Psoas muscle (tissue), 8 donors: ENCODE measurements around the gene DLD. TPM values are rescaled to one million over a fixed set of nuclear protein-coding genes. Genes with fewer than 3 reads are reported as not detected.
A peak's percentile ranks its signal among the peaks of the same experiment; 100 is the strongest.

Experiments
- ATAC-seq, 4 donors: fragments of 200-7000 bp; cut with Tn5 transposase; one replicate each; pipeline ENCODE4 v1.9.1; 2020; ENCODE audit warnings: moderate library complexity in 3 of 4, mild to moderate bottlenecking in 2 of 4
- DNase-seq, 2 donors: peaks; one replicate each; pipeline ENCODE4 v3.0.0-alpha.2; 2020
- H3K27ac ChIP-seq: fragments of 200-600 bp; one replicate; pipeline ENCODE4 v1.8.0; 2022
- H3K27me3 ChIP-seq, 3 donors: fragments of 200-600 bp in 1 of 3; one replicate each; pipeline versions ENCODE4 v1.6.1 to v1.8.0; 2013 to 2022; ENCODE audit warnings: low read length in 2 of 3, mild to moderate bottlenecking in 2 of 3, moderate library complexity in 1 of 3; ENCODE audit not compliant: insufficient read depth in 3 of 3
- H3K36me3 ChIP-seq, 2 donors: fragments of 200-600 bp in 1 of 2; one replicate each; pipeline versions ENCODE4 v1.6.1 to v1.8.0; 2013 to 2022; ENCODE audit warnings: low read depth in 1 of 2, mild to moderate bottlenecking in 1 of 2, moderate library complexity in 1 of 2; ENCODE audit not compliant: insufficient read depth in 1 of 2
- H3K4me1 ChIP-seq: fragments of 200-600 bp; one replicate; pipeline ENCODE4 v1.8.0; 2022
- H3K4me3 ChIP-seq: fragments of 200-600 bp; one replicate; pipeline ENCODE4 v1.8.0; 2022; ENCODE audit warnings: mild to moderate bottlenecking
- H3K9me3 ChIP-seq: fragments of 200-600 bp; one replicate; pipeline ENCODE4 v1.8.0; 2022
- WGBS, 3 donors: extraction: QIAGEN DNeasy Blood & Tissue Kit; methylation state at CpG; one replicate each; pipeline versions ENCODE4 v1.1.6 to v1.1.7; 2013; 5-methylcytosine and 5-hydroxymethylcytosine counted together
- intact Hi-C, 2 donors: fragments of 100-400 bp; cut with DNase I; formaldehyde crosslinking; loops; one replicate each; pipeline versions ENCODE4 v1.11.0 to v1.14.2; 2022
- polyA plus RNA-seq, 3 donors: library from polyadenylated mRNA; stranded (reverse); fragments of 200-250 nt; gene quantifications; one replicate each; pipeline ENCODE4 v1.2.3, GENCODE V29; 2013
- total RNA-seq, 4 donors: library from RNA; stranded (reverse); fragmentation: NEBNext Ultra II Directional in 2 of 4; extraction: Animal tissue kit (Norgen Biotek cat#: 25700) in 2 of 4; gene quantifications; one replicate each; pipeline versions ENCODE4 v1.2.1 to v1.2.4, GENCODE V29; 2021 to 2023
- TF ChIP-seq, protein P1 (sequence below): fragments of 200-600 bp; IDR thresholded peaks from one replicate; pipeline ENCODE4 v1.8.0; 2022; ENCODE audit warnings: antibody characterized with exemption
- donor health status: healthy with polysubstance abuse.
- donor health status: DM: no; HTN: no; CAD: no; lungs with moderate emphysema.
- donor health status: Bipolar disorder and iron deficiency.
- donor health status: healthy.
- donor health status: DM: yes; HTN: yes; CAD: no.
- donor health status: DM: no; HTN: no; CAD: no.
- donor health status: DM: no; HTN: no; CAD: no.
- donor health status: DM: yes; HTN: yes; CAD: no.

DLD gene
- total and polyA plus RNA-seq, 7 donors, result 136 to 284 (median 170) TPM

DNA sequence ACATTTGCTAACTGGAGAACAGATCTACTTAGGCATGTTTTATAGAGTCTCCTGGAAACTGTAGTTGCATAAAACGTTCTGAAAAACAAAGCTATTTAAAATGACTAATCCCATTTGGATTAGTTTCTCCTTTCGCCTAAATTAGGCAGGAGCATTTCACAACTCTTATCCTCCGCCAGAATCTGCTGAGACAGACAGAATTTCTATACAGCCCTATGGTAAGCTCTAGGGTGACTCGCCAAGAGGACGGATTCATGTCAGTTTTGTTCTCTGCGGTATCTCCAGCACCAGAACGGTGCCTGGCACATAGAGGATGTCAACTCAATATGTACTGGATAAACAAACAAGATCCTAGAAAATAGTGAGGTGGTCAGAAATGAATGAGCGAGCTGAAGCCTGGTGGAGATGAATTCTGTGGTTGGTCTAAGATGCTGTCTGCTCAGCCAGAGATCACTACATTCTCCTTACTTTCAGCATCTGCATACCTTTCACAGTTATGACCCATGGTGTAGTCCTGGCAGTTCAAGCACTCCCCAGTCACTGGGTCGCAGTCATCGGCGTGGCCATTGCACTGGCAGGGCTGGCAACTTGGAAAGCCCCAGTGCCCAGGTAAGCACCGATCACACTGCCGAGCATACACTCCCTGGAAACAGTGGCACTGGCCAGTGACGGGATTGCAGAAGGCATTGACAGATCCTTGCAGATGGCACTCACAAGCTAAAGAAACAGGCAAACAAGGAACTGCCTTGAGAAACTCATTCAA lies 68.0 kb downstream of the DLD start:
- DNase-seq (no peak), ATAC-seq (peak in 3 of 4 donors; percentile 47 to 66 (median 55))
- intact Hi-C loops, result no loop called here
- peaks cover 0 to 26% of the 10 kb centered on the region in 2 donors for H3K36me3 ChIP-seq
- H3K4me1 ChIP-seq, result no peaks in the 10 kb centered on the region
- H3K9me3 ChIP-seq, result no peaks in the 10 kb centered on the region
- H3K4me3 ChIP-seq, result no peak overlapping the region
- 59 to 68% (median 66%) methylated on average over 14 of the region's 14 CpGs for WGBS, 3 donors
- TF ChIP-seq, protein P1, sequence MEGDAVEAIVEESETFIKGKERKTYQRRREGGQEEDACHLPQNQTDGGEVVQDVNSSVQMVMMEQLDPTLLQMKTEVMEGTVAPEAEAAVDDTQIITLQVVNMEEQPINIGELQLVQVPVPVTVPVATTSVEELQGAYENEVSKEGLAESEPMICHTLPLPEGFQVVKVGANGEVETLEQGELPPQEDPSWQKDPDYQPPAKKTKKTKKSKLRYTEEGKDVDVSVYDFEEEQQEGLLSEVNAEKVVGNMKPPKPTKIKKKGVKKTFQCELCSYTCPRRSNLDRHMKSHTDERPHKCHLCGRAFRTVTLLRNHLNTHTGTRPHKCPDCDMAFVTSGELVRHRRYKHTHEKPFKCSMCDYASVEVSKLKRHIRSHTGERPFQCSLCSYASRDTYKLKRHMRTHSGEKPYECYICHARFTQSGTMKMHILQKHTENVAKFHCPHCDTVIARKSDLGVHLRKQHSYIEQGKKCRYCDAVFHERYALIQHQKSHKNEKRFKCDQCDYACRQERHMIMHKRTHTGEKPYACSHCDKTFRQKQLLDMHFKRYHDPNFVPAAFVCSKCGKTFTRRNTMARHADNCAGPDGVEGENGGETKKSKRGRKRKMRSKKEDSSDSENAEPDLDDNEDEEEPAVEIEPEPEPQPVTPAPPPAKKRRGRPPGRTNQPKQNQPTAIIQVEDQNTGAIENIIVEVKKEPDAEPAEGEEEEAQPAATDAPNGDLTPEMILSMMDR, result no peak
- H3K27me3 ChIP-seq, result peaks cover 0 to 3% (median 0%) of the 10 kb centered on the region in 3 donors
- H3K27ac ChIP-seq, result no peak overlapping the region

- ATAC-seq, result no peak
- H3K9me3 ChIP-seq, result no peaks in the 10 kb centered on the region
- intact Hi-C loops, result no loop called here
- TF ChIP-seq, protein P1, result no peak
- peaks cover 0 to 29% of the 10 kb centered on the region in 2 donors for H3K36me3 ChIP-seq
- H3K4me3 ChIP-seq, result no peak overlapping the region
- no peaks in the 10 kb centered on the region for H3K4me1 ChIP-seq
- no peak overlapping the region for H3K27ac ChIP-seq
- no peak for DNase-seq
- peaks cover 0 to 3% (median 0%) of the 10 kb centered on the region in 3 donors for H3K27me3 ChIP-seq
- 35 to 47% (median 41%) methylated on average over 10 of the region's 10 CpGs for WGBS, 3 donors
These were observed 68.5 kb downstream of the DLD start for GRCh38 chr7:107959527-107959898.

DNA sequence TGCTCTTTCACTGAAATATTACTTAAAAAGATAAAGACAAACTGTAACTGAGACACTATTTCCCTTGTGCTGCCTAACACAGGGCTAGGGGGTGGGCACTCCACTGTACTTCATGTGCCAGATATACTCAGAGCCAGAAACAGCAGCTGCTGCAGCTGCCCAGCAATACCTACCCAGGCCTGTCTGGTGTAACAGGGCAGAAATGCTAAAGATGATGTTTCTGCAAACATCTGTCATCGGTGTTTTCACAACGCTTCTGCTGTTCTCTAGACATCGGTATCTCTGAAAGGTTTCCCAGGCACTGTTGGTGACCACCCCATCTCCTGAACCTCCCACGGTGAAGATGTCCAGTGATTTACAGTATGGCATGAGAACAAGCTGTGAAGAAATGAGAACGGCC lies 69.3 kb downstream of the DLD start:
- peaks cover 0 to 3% (median 0%) of the 10 kb centered on the region in 3 donors for H3K27me3 ChIP-seq
- H3K4me1 ChIP-seq, result no peaks in the 10 kb centered on the region
- no peak overlapping the region for H3K27ac ChIP-seq
- ATAC-seq, result peak in 1 of 4 donors; percentile 35
- 33 to 44% (median 38%) methylated on average over 5 of the region's 5 CpGs for WGBS, 3 donors
- H3K4me3 ChIP-seq, result no peak overlapping the region
- intact Hi-C loops, result no loop called here
- no peak for DNase-seq
- H3K36me3 ChIP-seq, result peaks cover 0 to 25% of the 10 kb centered on the region in 2 donors
- TF ChIP-seq, protein P1, result no peak
- H3K9me3 ChIP-seq, result no peaks in the 10 kb centered on the region

GRCh38 chr7:107961405-107961804 lies 70.4 kb downstream of the DLD start:
- ATAC-seq (peak in 2 of 4 donors; percentile 52 to 59), DNase-seq (peak; percentile 60 to 80)
- Histone ChIP-seq H3K27ac (no peak overlapping the region), H3K36me3 (peaks cover 0 to 25% of the 10 kb centered on the region in 2 donors), H3K9me3 (no peaks in the 10 kb centered on the region), H3K4me3 (no peak overlapping the region), H3K27me3 (peaks cover 0 to under 1% (median 0%) of the 10 kb centered on the region in 3 donors), H3K4me1 (no peaks in the 10 kb centered on the region)
- 22 to 27% (median 25%) methylated on average over 9 of the region's 9 CpGs for WGBS, 3 donors
- intact Hi-C loops, result no loop called here
- TF ChIP-seq, protein P1, result no peak
